Measurements from ENCODE around the gene OLFM1.

OLFM1 gene

GRCh38 chr9:135087489-135087792 lies at the start of gene OLFM1:
TSS of gene OLFM1 (plus strand) at chr9:135087668. CDS start at chr9:135087990, 322 bp downstream.
- no peak for DNase-seq

GRCh38 chr9:135038331-135038730 lies 49.1 kb upstream of the OLFM1 start:
- DNase-seq, result no peak

GRCh38 chr9:135038826-135039225 lies 48.6 kb upstream of the OLFM1 start:
- DNase-seq, result no peak

- DNase-seq, result no peak
Measured at GRCh38 chr9:135039266-135039870, 48.1 kb upstream of the OLFM1 start.

GRCh38 chr9:135039916-135040645 lies 47.4 kb upstream of the OLFM1 start:
- DNase-seq, result no peak

- no peak for DNase-seq
Measured at GRCh38 chr9:135040892-135041291, 46.6 kb upstream of the OLFM1 start.

GRCh38 chr9:135043345-135043744 lies 44.1 kb upstream of the OLFM1 start:
- DNase-seq, result no peak

- no peak for DNase-seq
Measured at GRCh38 chr9:135045264-135045927, 42.1 kb upstream of the OLFM1 start.

- no peak for DNase-seq
Measured at GRCh38 chr9:135045928-135046738, 41.3 kb upstream of the OLFM1 start.

GRCh38 chr9:135046739-135047350 lies 40.6 kb upstream of the OLFM1 start:
- DNase-seq, result no peak

GRCh38 chr9:135047521-135047920 lies 39.9 kb upstream of the OLFM1 start:
- no peak for DNase-seq

- no peak for DNase-seq
Measured at GRCh38 chr9:135048046-135048757, 39.3 kb upstream of the OLFM1 start.

- DNase-seq, result no peak
Measured at GRCh38 chr9:135048758-135049444, 38.6 kb upstream of the OLFM1 start.

GRCh38 chr9:135049460-135049859 lies 38.0 kb upstream of the OLFM1 start:
- DNase-seq, result no peak

- no peak for DNase-seq
Measured at GRCh38 chr9:135050072-135050990, 37.1 kb upstream of the OLFM1 start.

- DNase-seq, result no peak
Measured at GRCh38 chr9:135051316-135052038, 36.0 kb upstream of the OLFM1 start.

- DNase-seq, result no peak
Measured at GRCh38 chr9:135053133-135053532, 34.3 kb upstream of the OLFM1 start.

GRCh38 chr9:135055181-135055580 lies 32.3 kb upstream of the OLFM1 start:
- DNase-seq, result no peak

- DNase-seq, result no peak
Measured at GRCh38 chr9:135056541-135056940, 30.9 kb upstream of the OLFM1 start.

All from T1000 (cell line).